A549 (cell line): Measurements from ENCODE around the gene GUCY2D. TPM values are rescaled to one million over a fixed set of nuclear protein-coding genes. Genes with fewer than 3 reads are reported as not detected.

ENCODE experiments used
- ATAC-seq, 2 experiments: fragments of 200-7000 bp in 1 of 2; fragments of >200 bp in 1 of 2; cut with Nextera tagmentation in 1 of 2; cut with Tn5 transposase in 1 of 2; 3 replicates each; pipeline versions ENCODE4 v1.8.0 to v1.9.1; 2018 to 2020; ENCODE audit warnings: mild to moderate bottlenecking in 1 of 2, moderate library complexity in 1 of 2
- CTCF ChIA-PET: fragments of 300-600 bp; sonication (Branson Sonifier 250); formaldehyde crosslinking; extraction: SDS; loops from one replicate; lab custom pipeline; 2021; ENCODE audit warnings: antibody characterized with exemption, inconsistent platforms; lab: Yijun Ruan, JAX
- POLR2A ChIA-PET: fragments of 350-600 bp; formaldehyde crosslinking; extraction: SDS; loops from one replicate; lab custom pipeline; 2021; ENCODE audit warnings: antibody characterized with exemption, inconsistent platforms; lab: Yijun Ruan, JAX
- DNase-seq, 2 experiments: peaks; one replicate each; pipeline versions ENCODE4 v3.0.0 to v3.0.0-alpha.2; 2011 to 2016; ENCODE audit warnings: low read depth in 1 of 2, low spot score in 1 of 2
- FAIRE-seq: peaks from 2 replicates; lab custom pipeline; 2011; peaks lifted over from hg19 to GRCh38; lab: Jason Lieb, UNC
- H3K27ac ChIP-seq, 2 experiments: fragments of >200 bp; sonication (Bioruptor Twin); formaldehyde crosslinking; 3 replicates each; pipeline ENCODE4 v1.5.1; 2016 to 2017
- H3K4me1 ChIP-seq: fragments of >200 bp; sonication (Bioruptor Twin); formaldehyde crosslinking; 3 replicates; pipeline ENCODE4 v1.6.1; 2016
- H3K4me2 ChIP-seq: fragments of >200 bp; sonication (Bioruptor Twin); formaldehyde crosslinking; 3 replicates; pipeline ENCODE4 v1.6.1; 2016
- H3K4me3 ChIP-seq: fragments of >200 bp; sonication (Bioruptor Twin); formaldehyde crosslinking; 3 replicates; pipeline ENCODE4 v1.5.1; 2016
- H3K9me3 ChIP-seq: fragments of >200 bp; sonication (Bioruptor Twin); formaldehyde crosslinking; 3 replicates; pipeline ENCODE4 v1.6.1; 2016
- BCL3 ChIP-seq: fragments of >200 bp; sonication (Bioruptor Twin); formaldehyde crosslinking; IDR thresholded peaks from 3 replicates; pipeline ENCODE4 v1.6.1; 2016
- BHLHE40 ChIP-seq: IDR thresholded peaks from 2 replicates; pipeline ENCODE4 v1.6.1; 2012; ENCODE audit warnings: low read depth, low read length, inconsistent platforms
- CBX8 ChIP-seq: fragments of 200-600 bp; sonication (generic); IDR thresholded peaks from 2 replicates; pipeline ENCODE4 v1.6.1; 2016
- CEBPB ChIP-seq, 2 experiments: fragments of >200 bp in 1 of 2; sonication (Bioruptor Twin) in 1 of 2; formaldehyde crosslinking in 1 of 2; IDR thresholded peaks; 2 replicates each; pipeline ENCODE4 v1.6.1; 2012 to 2016
- CHD4 ChIP-seq: fragments of 200-600 bp; sonication (generic); IDR thresholded peaks from 2 replicates; pipeline ENCODE4 v1.6.1; 2016; ENCODE audit warnings: antibody characterized with exemption, mild to moderate bottlenecking, borderline replicate concordance
- CTCF ChIP-seq: fragments of >200 bp; sonication (Bioruptor Twin); formaldehyde crosslinking; IDR thresholded peaks from 3 replicates; pipeline ENCODE4 v1.5.1; 2016
- FOSL2 ChIP-seq, 2 experiments: fragments of 450-650 bp in 1 of 2; fragments of >200 bp in 1 of 2; sonication (Bioruptor Twin) in 1 of 2; formaldehyde crosslinking; IDR thresholded peaks; 2 replicates each; pipeline versions ENCODE4 v1.5.0 to v1.6.1; 2016 to 2020; ENCODE audit warnings: mild to moderate bottlenecking in 1 of 2, moderate library complexity in 1 of 2
- GATA3 ChIP-seq: IDR thresholded peaks from 2 replicates; pipeline ENCODE4 v1.6.1; 2012; ENCODE audit warnings: borderline replicate concordance
- HEYL ChIP-seq: fragments of 250-450 bp; sonication (Bioruptor Pico); IDR thresholded peaks from 2 replicates; pipeline ENCODE4 v1.8.0; 2021; ENCODE audit warnings: mild to moderate bottlenecking, moderate library complexity
- HOXA7 ChIP-seq: fragments of 250-450 bp; sonication (Bioruptor Pico); IDR thresholded peaks from 2 replicates; pipeline ENCODE4 v1.5.0; 2020; ENCODE audit warnings: mild to moderate bottlenecking, moderate library complexity
- JUN ChIP-seq, 2 experiments: fragments of >200 bp; sonication (Bioruptor Twin); formaldehyde crosslinking; IDR thresholded peaks; 2 replicates in 1 of 2; 3 replicates in 1 of 2; pipeline ENCODE4 v1.6.1; 2016 to 2017
- JUNB ChIP-seq: fragments of >200 bp; sonication (Bioruptor Twin); formaldehyde crosslinking; IDR thresholded peaks from 2 replicates; pipeline ENCODE4 v1.6.1; 2016
- KDM5A ChIP-seq: fragments of 200-600 bp; sonication (generic); IDR thresholded peaks from 2 replicates; pipeline ENCODE4 v1.6.1; 2016; ENCODE audit warnings: antibody characterized with exemption, mild to moderate bottlenecking
- MAFK ChIP-seq: fragments of 450-650 bp; IDR thresholded peaks from 2 replicates; pipeline ENCODE4 v1.6.1; 2014; ENCODE audit not compliant: partially characterized antibody
- MAX ChIP-seq: IDR thresholded peaks from 2 replicates; pipeline ENCODE4 v1.6.1; 2012
- MAZ ChIP-seq: fragments of 150-350 bp; IDR thresholded peaks from 2 replicates; pipeline ENCODE4 v1.6.1; 2014; ENCODE audit warnings: antibody characterized with exemption, low read depth, low read length, borderline replicate concordance
- NR3C1 ChIP-seq: fragments of >200 bp; sonication (Bioruptor Twin); formaldehyde crosslinking; IDR thresholded peaks from 3 replicates; pipeline ENCODE4 v1.6.1; 2017
- RAD21 ChIP-seq, 2 experiments: fragments of >200 bp in 1 of 2; sonication (Bioruptor Twin) in 1 of 2; formaldehyde crosslinking in 1 of 2; IDR thresholded peaks in 1 of 2; conservative IDR thresholded peaks in 1 of 2; 2 replicates in 1 of 2; 3 replicates in 1 of 2; pipeline ENCODE4 v1.6.1; 2012 to 2018; ENCODE audit warnings: inconsistent platforms in 1 of 2
- RCOR1 ChIP-seq: fragments of 150-350 bp; IDR thresholded peaks from 2 replicates; pipeline ENCODE4 v1.6.1; 2014; ENCODE audit warnings: antibody characterized with exemption, low read length, low read depth
- SREBF2 ChIP-seq: fragments of 450-650 bp; IDR thresholded peaks from 2 replicates; pipeline ENCODE4 v1.6.1; 2014; ENCODE audit warnings: mild to moderate bottlenecking, moderate library complexity
- ZFP36 ChIP-seq: fragments of 450-650 bp; IDR thresholded peaks from 2 replicates; pipeline ENCODE4 v1.6.1; 2014; ENCODE audit warnings: borderline replicate concordance; ENCODE audit not compliant: partially characterized antibody
- ZNF302 ChIP-seq: fragments of 250-450 bp; sonication (Bioruptor Pico); IDR thresholded peaks from 2 replicates; pipeline ENCODE4 v1.9.0; 2021; ENCODE audit warnings: inconsistent platforms, mild to moderate bottlenecking, moderate library complexity
- WGBS: methylation state at CpG from one replicate; pipeline ENCODE4 v1.1.6; 2017; ENCODE audit errors: missing lambda C conversion rate; 5-methylcytosine and 5-hydroxymethylcytosine counted together
- polyA plus RNA-seq, 4 experiments: library from polyadenylated mRNA; depleted of rRNA in 3 of 4; stranded (reverse); fragments of >200 nt; fragmentation: RNase III in 1 of 4; extraction: RNeasy Plus Mini Kit Qiagen cat#74134 plus additional on column Dnase treatment in 1 of 4; gene quantifications; 2 replicates in 3 of 4; 3 replicates in 1 of 4; pipeline ENCODE4 v1.2.3, GENCODE V29; 2011 to 2017

The GUCY2D gene
- polyA plus RNA-seq, 2 of the 4 experiments (the other 2 are of a cell fraction): 0.14 TPM; not detected in 1

- ATAC-seq: no peak
- no peak for DNase-seq
- no peak overlapping the region for H3K4me2 ChIP-seq
- ChIA-PET POLR2A (no interaction called here), CTCF (interaction anchor here (0.8 to 11.7 kb wide), 6 partner anchors 10 to 183 kb away, joined by 3 to 229 read pairs (median 8); no protein-coding TSS in a partner anchor)
- no peaks in the 10 kb centered on the region for H3K9me3 ChIP-seq
- FAIRE-seq: no peak
- H3K27ac ChIP-seq: no peak overlapping the region
- no peaks in the 10 kb centered on the region for H3K4me1 ChIP-seq
- 78% methylated on average over 12 of the region's 12 CpGs for WGBS
- no peak overlapping the region for H3K4me3 ChIP-seq
- TF ChIP-seq SREBF2: no peak
- TF ChIP-seq KDM5A: no peak
- TF ChIP-seq CBX8: no peak
- no peak for TF ChIP-seq MAX
- TF ChIP-seq ZFP36: no peak
- no peak for TF ChIP-seq RCOR1
- no peak for TF ChIP-seq CTCF
- no peak for TF ChIP-seq MAZ
- TF ChIP-seq NR3C1: no peak
- no peak for TF ChIP-seq JUNB
- TF ChIP-seq JUN (IDR thresholded peaks at IDR 0.05): no peak
- no peak for TF ChIP-seq HOXA7
These were observed 45.8 kb downstream of the GUCY2D start for GRCh38 chr17:8048236-8048635.

- Histone ChIP-seq H3K27ac (no peak overlapping the region), H3K9me3 (no peaks in the 10 kb centered on the region), H3K4me2 (no peak overlapping the region), H3K4me3 (no peak overlapping the region), H3K4me1 (no peaks in the 10 kb centered on the region)
- TF ChIP-seq CHD4: no peak
- no peak for TF ChIP-seq FOSL2 (IDR thresholded peaks at IDR 0.05)
- TF ChIP-seq FOSL2 (CRISPR knock-in tag; IDR thresholded peaks at IDR 0.05): no peak
- no peak for TF ChIP-seq CTCF
- no peak for TF ChIP-seq MAX
- TF ChIP-seq CBX8: no peak
- no peak for TF ChIP-seq HEYL (CRISPR knock-in tag)
- no peak for TF ChIP-seq BCL3
- no peak for TF ChIP-seq MAFK
- TF ChIP-seq KDM5A: no peak
- no peak for TF ChIP-seq BHLHE40
- TF ChIP-seq JUNB: no peak
- no peak for TF ChIP-seq ZNF302 (CRISPR knock-in tag)
- no peak for TF ChIP-seq CEBPB (IDR thresholded peaks at IDR 0.05)
- TF ChIP-seq MAZ: no peak
- TF ChIP-seq GATA3: no peak
- no peak for TF ChIP-seq RAD21 (conservative IDR thresholded peaks at IDR 0.05 in 1 of 2, IDR thresholded peaks at IDR 0.05 in 1 of 2)
- ATAC-seq (no peak), DNase-seq (no peak), FAIRE-seq (no peak)
- CTCF ChIA-PET: interaction anchor here (0.8 to 11.7 kb wide), 8 partner anchors 10 to 183 kb away, joined by 3 to 229 read pairs (median 4); no protein-coding TSS in a partner anchor
- POLR2A ChIA-PET: no interaction called here
- 79% methylated on average over 8 of the region's 8 CpGs for WGBS
These were observed 46.3 kb downstream of the GUCY2D start for GRCh38 chr17:8048736-8049135.
